HG03439 (cell line): Measurements from ENCODE around the gene ARHGEF25.
"Not testable (repeated sequence)": the region's sequence is repeated elsewhere in the genome, so short reads cannot be mapped to it uniquely, and the experiment has no call there.

ENCODE experiments used
- ATAC-seq: cut with Tn5 transposase; IDR thresholded peaks from one replicate; pipeline ENCODE4 v1.9.1; 2021; ENCODE audit warnings: mild to moderate bottlenecking, moderate library complexity; ENCODE audit not compliant: unreplicated experiment

ARHGEF25 gene

DNA sequence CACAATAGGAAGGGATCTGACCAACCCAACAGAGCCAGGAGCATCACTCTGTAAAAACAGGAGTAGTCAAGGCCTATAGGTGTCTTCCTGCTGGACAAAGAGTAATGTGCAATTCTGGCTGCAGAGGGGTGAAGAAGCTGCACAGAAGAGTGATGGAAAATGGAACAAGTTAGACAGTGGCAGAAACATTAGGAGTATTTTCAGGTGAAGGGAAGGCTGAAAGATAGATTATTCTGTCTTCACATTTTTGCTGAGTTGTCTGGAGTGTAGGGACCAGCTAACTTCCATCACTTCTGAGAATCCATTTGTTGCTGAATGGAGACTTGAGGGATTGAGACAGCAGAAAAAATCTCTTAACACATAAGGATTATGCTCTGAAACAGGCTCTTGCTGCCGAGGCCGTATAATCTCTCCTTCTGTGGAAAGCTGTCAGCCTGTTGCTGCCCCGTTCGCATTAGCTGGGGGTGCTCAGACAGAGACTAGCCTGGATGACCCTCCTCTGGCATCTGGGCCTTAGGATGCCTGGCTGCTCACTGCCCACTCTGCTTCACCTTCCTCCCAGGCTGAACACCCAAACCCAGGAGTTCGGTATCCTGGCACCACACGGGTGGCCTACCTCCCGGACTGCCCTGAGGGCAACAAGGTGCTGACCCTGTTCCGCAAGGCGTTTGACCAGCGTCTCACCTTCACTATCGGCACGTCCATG lies 3.1 kb upstream of the ARHGEF25 start:
- no peak for ATAC-seq

DNA sequence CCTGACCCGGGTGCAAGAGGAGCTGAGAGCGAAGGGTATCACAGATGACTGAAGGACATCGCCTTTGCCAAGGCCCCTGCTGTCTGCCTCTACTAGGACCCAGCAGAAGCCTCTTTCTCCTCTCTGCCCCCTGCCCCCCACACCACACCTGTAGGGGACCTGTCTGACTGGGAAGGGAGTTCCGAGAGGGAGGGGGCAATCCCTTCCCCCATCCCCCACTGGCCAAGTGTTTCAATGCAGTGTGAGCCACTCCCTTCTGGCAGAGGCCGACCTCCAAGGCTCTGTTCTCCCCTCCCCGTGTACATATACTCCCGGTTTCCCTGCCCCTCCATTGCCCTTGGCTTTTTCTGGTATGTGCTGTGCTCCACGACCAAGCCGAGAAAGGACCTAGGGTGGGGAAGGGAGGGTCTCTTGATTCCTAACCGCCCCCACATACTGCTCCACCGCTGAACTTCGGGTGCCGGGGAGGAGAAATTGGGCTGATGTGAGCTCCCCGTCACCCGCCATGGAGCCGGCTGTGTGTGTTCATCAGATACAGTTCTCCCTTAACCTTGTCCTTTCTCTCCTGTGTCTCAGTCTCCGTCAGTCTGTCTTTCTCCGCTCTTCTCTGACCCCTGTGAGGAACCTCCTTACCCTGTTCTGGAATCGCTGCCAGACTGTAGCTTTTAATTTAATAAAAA lies 2.0 kb upstream of the ARHGEF25 start:
- no peak for ATAC-seq

DNA sequence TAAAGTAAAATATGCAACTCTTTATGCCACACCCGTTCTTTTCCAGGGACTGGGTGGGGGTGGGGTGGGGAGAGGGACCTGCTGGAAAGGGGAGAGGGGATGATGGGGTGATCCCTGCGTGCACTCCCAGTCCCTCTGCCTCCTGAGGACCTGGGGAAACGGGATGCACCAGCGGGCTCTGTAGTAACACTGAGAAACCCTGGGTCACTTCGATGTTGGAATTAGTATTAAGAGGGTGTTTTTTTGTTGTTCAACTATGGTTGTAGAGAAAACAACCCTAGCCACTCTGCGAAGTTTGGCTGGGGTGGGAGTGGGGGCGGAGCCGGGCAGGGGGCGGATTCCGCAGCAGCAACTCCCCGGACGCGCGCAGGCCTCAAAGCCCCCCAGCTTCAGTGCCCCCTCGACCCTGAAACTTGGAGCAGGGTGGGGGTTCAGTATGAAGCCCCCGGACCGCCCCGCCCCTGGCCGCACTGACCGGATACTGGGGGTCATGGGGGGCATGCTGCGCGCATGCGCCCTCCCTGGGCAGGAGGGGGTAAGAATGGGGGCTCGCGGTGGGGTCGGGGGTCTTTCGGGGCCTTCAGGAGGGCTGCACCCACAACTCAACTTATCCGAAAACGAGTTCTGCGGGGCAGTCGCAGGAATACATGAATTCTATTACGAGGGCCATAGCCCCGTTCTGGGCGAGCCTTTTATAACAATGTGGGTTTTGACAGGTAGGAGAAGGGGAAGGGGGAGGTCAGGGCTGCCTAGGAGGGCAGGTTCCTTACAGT lies 1.3 kb upstream of the ARHGEF25 start:
- no peak for ATAC-seq

DNA sequence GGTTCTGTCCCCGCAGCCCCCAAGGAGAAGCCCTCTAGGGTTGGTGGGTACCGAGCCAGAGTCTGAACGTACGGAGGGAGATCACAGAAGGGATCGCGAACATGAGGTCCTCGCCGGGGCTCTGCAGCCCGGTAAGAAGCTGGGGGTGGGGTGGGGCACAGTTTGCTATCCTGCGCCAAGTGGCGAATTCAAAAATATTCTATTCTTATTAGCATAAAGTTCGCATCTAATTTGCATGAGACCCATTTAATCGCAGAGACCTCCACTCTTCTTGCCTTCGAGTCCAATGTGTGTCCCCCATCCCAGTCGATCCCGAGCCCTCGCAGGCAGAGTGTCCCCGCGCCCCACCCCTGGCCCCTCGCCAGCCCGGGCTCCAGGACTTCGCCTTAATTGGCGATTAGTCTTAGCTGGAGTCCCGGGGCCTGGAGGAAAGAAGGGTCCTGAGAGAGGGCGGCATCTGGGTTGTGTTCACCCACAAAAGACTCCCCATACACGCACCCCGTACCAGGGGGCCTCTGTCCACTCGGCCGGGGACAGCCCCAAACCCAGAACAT lies 604 bp upstream of the ARHGEF25 start:
- ATAC-seq, result no peak

DNA sequence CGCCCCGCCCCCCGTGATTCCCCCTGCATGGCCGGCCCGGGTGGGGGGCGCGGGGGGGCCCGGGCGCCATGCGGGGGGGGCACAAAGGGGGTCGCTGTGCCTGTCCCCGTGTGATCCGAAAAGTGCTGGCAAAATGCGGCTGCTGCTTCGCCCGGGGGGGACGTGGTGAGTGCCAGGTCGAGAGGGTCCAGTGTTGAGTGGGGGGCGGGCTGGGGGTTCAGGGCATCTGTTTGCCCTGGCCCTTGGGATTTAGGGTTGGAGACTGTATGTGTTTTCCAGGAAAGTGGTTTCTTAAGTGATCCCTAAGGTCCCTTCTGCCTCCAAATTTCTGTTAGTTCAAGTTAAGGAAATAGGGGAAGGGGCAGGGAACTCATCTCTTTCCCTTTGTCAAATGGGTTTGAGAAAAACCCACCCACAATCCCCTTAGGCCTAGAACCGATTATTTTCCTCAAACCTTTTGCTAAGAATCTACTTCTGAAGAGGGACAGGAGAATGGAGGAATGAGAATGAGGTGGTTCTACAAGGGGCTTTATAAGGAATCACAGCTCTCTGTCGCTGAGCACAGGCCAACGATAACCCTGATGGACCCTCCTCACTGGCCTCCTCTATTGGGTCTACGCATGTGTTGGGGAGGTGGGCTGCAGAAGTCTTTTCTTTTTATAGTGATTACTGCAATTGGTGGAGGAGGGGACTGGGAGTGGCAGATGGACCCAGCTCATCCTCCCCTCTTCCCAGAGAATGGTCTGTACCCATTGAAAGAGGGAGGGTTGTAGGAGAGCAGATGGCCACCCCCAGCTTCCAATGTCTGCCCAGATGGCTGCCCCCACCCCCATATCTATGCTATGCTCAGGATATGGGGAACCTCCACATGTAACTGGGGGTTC lies 834 bp downstream of the ARHGEF25 start:
- ATAC-seq, result no peak

DNA sequence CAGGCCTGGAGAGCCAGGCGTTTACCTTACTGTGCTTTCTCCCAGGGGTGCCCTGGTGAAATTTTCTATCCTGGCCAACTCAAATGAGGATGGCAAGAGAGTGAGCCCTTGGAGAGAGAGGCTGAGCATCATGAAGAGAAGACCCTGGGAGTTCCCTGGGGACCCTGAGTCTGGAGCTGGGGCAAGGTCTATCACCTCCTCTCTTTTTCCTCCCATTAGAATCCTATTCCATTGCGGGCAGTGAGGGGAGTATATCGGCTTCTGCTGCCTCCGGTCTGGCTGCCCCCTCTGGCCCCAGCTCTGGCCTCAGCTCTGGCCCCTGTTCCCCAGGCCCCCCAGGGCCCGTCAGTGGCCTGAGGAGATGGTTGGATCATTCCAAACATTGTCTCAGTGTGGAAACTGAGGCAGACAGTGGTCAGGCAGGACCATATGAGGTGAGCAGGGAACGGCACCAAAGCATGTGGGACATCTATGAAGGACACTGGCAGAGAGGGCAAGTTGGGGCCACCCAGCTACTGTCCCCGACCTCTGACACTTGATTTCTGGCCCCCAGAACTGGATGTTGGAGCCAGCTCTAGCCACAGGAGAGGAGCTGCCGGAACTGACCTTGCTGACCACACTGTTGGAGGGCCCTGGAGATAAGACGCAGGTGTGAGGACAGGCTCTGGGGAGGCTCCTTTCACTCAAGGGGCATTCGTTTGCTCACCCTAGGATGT lies 1.6 kb downstream of the ARHGEF25 start:
- no peak for ATAC-seq

DNA sequence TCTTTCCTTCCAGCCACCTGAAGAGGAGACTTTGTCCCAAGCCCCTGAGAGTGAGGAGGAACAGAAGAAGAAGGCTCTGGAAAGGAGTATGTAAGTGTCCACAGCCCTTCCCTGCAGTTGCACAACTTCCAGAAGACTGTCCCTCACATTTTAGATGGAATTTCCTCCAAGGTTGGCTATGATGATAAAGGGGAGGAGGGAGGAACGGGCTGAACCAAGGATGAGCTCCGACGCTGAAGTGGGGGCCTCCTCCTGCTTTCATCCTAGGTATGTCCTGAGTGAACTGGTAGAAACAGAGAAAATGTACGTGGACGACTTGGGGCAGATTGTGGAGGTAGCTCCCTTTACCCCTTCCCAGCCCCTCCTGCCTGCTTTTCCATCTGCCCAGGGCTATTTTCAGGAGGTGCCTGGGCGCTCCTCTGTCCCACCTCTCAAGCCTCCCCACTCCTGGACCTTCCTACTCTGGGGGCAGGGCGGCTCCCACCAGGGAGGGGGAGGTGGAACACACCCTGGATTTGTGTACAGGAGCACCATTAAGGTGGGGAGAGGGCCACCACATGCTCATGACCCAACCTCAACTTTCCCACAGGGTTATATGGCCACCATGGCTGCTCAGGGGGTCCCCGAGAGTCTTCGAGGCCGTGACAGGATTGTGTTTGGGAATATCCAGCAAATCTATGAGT lies 2.3 kb downstream of the ARHGEF25 start:
- ATAC-seq, result no peak

DNA sequence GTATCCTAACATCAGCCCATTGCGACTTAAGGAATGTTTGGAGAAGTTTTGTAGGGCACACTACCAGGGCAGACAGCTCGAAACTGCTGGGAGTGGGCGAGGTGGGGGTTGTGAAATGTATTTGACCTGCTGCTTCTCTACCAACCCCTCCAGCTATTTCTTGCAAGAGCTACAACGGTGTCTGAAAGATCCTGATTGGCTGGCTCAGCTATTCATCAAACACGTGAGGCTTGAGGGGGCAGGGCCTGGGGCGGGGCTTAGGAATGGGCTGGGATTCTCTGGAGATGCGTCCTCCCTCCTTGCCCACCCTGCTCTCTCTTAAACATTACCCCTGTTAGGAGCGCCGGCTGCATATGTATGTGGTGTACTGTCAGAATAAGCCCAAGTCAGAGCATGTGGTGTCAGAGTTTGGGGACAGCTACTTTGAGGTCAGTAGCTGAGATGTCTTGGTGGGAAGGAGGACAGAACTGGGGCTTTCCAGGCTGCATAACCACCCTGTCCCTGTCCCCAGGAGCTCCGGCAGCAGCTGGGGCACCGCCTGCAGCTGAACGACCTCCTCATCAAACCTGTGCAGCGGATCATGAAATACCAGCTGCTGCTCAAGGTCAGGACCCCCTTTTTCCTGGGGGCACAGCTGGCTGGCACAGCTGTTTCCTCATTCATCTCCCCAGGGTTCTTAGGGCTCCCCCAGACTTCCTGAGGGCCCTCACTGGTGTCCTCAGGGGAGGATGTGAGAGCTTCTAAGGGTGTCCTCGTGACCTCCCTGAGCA lies 3.1 kb downstream of the ARHGEF25 start:
- peak; percentile 52 for ATAC-seq

DNA sequence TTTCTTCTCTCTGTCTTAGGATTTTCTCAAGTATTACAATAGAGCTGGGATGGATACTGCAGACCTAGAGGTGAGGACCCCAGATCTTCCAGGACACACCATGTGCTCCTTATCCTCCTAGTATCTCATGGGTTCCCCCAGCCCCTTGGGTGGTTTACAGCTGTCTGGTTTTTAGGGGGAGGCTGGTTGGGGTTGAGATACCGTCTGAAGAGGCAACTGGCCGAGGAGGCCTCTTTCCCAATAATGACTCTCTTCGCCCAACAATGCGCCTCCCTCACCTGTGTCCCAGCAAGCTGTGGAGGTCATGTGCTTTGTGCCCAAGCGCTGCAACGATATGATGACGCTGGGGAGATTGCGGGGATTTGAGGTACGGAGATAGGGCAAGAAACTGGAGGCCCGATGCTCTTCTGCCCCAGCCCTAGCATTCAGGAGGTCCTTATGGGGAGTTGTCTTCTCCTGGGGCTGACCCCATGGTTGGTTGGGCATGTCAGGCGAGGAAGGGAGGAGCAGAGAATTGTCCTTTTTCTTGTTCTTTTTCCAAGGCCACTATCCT lies 3.8 kb downstream of the ARHGEF25 start:
- no peak for ATAC-seq

DNA sequence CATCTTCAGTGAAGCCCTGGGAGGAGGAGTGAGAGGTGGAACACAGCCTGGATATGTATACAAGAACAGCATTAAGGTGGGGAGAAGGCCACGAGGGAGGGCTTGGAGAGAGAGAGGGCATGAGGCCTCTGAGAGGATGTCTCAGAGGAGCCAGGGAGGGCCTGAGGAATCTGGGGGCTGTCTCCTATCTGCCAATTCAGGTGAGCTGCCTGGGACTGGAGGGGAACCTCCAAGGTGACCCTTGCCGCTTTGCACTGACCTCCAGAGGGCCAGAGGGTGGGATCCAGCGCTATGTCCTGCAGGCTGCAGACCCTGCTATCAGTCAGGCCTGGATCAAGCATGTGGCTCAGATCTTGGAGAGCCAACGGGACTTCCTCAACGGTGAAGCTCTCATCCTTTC lies 4.4 kb downstream of the ARHGEF25 start:
- no peak for ATAC-seq

DNA sequence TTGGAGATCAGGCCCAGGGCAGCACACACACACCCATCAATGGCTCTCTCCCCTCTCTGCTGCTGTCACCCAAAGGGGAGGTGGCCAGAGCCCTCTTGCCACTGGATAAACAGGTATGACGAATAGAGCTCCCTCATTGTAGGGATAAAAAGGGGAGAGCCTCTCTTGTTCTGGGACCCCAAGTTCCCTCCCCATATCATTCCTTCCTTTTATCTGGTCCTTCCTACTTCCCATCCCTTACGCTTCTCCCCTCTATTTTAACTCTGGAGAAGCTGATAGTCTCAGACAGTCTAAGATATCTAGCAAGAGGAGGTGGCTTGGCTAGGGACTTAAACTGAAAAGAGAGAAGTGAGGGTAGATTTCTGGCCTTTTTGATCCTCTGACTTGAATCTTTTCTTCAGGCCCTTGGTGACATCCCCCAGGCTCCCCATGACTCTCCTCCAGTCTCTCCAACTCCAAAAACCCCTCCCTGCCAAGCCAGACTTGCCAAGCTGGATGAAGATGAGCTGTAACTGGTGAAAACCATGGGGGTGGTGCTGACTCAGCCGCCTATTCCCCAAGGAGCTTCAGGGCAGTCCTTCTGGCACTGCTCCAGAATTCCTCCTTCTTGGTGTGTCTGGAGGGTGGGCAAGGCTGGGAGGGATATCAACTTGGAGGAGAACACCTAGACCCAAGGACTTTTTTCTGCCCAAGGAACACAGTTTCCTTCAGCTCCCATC lies 5.3 kb downstream of the ARHGEF25 start:
- ATAC-seq, result no peak

DNA sequence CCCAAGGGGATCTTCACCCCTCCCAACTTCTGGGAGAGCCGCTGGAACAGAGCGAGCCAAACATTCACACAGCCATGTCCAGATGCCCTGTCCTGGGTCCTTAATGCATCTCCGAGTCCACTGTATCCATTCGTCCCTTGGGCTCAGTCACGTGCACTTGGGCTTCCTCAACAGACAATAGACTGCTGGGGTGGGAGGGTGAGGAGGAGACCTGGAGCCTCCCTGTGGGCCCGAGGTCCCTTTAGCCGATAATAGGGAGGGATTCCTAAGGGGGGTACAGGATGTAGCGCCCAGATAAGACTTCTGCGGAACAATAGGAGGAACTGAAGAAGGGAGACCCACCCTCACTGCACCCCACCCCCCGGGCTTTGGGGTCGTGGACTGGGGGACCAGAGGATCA lies 6.7 kb downstream of the ARHGEF25 start:
- ATAC-seq, result no peak

DNA sequence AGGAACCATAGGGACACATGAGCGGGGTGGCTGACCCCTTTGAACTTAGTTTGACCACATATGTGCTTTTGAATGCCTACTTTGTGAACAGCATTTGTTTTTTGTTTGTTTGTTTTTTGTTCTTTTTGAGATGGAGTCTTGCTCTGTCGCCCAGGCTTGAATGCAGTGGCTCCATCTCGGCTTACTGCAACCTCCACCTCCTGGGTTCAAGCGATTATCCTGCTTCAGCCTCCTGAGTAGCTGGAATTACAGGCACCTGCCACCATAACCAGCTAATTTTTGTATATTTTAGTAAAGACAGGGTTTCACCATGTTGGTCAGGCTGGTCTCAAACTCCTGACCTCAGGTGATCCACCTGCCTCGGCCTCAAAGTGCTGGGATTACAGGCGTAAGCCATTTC lies 7.2 kb downstream of the ARHGEF25 start:
- not testable (repeated sequence) for ATAC-seq

DNA sequence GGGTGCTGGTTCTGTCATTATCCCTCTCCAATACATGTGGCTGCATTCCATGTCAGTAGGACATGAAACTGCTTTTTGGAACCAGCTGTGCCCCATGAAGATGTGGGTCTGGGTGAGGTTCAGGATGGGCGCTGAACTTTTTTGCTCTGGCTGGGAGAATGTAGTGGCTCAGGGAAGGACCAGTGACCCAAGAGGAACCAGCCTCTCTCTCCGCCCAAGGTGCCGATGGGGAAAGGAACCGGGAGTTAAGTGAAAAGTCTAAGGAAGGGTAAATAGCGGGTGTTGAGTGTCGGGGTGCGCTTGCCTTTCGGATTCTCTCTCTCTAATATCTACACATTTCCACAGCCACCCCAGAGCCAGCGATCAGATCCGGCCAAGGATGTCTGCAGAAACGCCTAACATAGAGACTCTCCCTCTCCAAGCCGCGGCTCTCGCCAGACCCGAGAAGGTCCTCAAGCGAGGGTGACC lies 7.8 kb downstream of the ARHGEF25 start:
- no peak for ATAC-seq

DNA sequence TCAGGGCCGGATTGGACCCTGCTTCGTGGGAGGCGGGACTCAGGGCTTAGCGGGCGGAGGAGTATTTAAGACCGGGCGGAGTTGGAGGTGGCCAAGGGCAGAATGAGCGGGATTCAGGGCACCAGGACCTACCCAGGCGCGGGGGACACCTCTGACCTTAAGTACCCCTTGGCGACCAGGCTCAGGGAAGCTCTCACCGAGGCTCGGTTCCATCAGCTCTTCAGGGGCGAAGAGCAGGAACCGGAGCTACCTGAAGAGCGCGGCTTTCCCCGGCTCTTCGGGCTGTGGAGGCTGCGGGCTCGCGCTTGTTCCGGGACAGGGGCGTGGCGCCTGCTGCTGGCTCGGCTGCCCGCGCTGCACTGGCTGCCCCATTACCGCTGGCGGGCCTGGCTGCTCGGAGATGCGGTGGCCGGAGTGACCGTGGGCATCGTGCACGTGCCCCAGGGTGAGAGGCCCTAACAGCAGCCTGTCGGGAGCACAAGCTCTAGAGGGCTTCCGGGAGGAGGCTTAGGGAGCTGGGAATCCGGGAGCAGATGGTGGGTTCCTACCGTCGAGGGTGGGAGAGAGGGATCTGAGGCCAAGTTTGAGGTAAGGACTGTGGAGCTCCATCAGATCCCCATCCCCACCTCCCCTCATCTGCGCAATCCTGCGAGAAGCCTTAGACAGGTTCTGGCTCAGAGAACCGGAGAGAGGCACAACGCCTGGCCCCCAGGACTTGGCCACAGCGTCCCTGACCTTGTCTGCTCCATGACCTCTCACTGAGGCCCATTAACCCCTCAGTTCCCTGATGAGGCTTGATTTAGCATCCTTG lies 8.4 kb downstream of the ARHGEF25 start:
- no peak for ATAC-seq

DNA sequence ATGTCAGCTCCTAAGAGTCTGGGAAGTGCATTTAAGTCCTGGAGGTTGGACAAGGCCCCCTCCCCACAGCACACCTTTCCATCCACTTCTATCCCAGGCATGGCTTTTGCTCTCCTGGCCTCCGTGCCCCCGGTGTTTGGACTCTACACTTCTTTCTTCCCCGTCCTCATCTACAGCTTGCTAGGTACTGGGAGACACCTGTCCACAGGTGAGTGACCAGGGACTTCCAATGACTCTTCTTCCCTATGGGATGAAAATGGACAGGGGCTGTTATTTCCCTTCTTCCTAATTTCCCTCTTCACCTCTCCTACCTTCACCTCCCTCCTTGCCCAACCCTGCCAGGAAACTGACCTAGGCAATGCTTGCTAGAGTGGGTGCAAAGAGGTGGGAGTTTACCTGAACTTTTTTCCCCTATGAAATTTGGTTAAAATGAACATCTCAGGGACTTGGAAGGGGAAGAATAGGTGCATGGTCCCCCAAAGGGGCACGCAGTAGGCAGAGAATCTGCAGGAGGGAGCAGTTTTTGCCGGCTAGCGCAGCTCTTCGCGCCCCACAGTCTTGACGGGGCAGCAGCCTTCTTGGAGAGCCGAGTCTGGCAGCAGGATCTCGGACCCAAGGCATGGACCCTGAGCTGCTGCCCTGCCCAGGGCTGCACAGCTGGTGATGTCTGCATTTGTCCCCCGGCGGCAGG lies 9.2 kb downstream of the ARHGEF25 start:
- no peak for ATAC-seq
